ENCODE data around the gene DRD3. TPM values are rescaled to one million over a fixed set of nuclear protein-coding genes. Genes with fewer than 3 reads are reported as not detected.

DRD3 gene
- total RNA-seq, 1 experiment from 2014 or later: not detected

DNA sequence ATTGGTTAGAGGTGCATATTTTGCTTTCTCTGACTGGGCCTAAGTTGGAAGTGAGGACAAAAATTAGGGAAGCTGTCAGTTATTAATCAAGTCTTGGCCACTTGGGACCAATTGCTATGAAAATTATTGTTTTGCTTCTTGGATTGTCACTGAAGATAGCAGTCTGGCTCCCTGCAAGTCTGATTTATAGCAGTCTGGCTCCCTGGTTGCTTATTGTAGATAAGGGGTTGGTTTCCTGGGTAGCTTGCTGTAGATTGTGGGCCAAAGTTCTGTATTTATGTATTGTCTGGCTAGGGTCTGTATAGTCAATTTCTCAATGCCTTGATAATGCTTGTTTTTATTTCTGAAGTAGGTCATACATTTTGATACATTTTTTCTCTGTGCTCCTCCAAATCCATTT lies 13.3 kb upstream of the DRD3 start:
- DNase-seq (ENCODE audit: extremely low read depth, low read depth): no peak

DNA sequence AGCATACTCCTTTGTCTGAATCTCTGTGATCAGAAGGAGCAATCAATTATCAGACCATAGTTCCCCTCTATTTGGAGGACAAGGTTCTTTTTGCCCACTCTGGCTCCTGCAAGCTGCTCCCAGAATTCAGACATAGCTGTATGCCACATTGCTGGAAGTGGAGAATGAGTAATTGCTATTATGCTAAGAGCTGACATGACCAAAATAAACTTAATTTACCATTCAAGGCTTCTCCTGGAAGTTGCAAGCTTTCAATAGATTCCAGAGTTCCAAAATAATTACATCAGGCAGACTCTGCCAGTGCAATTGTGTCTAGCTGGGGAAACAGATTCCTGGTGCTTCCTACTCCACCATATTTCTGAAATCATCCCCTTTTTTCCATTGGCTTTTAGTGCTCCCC lies 7.6 kb upstream of the DRD3 start:
- DNase-seq (ENCODE audit: extremely low read depth, low read depth): no peak

DNA sequence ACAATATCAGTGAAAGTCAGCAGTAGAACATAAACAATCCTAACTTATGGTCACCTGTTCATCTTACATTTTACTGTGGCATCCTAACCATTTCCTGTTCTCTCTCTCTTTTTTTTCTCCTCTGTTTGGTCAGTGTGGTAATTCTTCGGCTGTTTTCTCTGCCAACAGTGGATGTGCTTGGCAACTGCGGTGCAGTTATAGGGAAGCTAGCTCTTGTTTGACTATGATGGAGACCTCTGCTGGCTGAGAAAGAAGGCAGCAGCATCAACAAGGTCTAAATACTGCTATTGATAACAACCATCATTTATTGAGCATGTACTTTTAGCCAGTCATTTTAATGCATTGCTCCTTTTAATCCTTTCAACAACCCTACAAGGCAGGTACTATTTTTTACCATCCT lies 723 bp upstream of the DRD3 start:
- no peak for DNase-seq (ENCODE audit: extremely low read depth, low read depth)

DNA sequence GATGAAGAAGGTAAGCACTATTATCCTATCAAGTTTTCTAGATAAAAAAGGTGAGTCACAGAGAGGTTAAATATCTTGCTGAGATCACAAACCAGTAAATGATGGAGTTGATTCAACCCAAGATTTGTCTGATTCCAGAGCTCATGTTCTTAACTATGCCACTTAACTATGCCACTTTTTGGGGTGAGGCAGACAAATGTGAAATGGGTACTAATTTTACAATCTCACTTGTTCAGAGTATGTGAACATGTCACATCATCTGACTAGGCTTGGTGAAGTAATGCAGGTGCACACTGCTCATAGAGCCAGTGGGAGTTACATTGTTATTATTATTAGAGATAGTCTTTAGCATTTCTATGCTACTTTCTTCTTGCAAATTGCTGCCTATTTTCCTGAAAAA lies 2.0 kb downstream of the DRD3 start:
- no peak for DNase-seq (ENCODE audit: extremely low read depth, low read depth)

DNA sequence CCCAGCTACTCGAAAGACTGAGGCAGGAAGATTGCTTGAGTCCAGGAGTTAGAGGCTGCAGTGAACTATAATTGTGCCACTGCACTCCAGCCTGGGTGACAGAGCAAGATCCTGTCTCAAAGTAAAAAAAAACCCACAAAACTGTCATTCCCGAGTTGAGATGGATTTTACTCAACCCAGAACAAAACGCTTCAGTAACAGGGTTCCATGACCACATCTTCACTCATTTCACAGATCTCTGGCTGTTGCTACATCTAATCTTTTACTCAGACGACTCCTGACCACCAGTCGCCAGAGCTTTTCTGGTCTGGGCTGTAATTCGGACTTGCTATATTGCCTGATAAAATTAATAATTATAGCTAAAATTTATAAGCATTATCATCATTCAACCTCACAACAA lies 2.4 kb downstream of the DRD3 start:
- no peak for DNase-seq (ENCODE audit: extremely low read depth, low read depth)

DNA sequence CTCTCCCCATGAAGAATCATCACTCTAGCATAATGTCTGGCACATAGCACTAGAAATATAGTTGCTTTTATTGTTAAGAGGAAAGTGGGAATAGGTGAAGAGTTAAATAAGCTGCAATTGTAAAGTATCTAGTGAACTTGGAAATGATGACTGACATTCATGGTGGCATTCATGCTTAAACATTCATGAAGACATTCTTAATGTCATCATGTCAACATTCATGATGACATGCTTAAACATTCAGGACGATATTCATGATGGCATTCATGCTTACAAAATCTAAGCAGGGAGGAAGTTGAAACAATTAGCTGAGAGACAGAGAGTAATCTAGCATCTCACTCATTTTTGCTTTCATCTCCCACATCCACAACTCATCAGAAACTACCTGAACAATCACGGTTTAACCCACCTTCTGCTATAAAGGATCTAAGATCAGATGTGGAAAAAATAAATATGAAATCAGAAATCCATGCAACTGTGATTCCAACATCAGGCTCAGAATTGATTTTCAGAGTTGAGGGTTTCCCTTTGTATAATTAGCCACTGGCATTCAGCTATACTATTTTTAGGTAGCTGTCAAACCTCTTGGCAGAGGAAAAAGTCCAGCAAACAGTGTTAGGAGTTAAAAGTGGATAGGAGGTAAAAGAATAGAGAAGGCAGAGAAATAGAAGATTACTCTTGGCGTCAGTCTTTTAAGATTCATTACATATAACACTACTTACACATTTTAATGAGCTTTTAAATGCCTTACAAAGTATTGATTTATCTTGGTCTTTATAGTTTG lies 3.5 kb downstream of the DRD3 start:
- DNase-seq (ENCODE audit: extremely low read depth, low read depth): no peak

DNA sequence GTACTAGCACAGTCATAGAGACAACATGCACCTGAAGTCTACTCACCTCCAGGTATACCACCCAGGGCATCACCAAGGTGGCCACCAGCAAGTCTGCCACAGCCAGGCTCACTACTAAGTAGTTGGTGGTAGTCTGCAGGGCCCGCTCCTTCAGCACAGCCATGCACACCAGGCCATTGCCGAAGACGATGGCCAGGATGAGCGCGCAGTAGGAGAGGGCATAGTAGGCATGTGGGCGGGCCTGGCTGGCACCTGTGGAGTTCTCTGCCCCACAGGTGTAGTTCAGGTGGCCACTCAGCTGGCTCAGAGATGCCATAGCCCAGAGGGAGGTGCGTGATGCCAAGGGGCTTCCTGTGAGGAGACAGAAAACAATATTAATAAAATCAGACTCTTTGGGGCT lies 7.2 kb downstream of the DRD3 start:
- no peak for DNase-seq (ENCODE audit: extremely low read depth, low read depth)

DNA sequence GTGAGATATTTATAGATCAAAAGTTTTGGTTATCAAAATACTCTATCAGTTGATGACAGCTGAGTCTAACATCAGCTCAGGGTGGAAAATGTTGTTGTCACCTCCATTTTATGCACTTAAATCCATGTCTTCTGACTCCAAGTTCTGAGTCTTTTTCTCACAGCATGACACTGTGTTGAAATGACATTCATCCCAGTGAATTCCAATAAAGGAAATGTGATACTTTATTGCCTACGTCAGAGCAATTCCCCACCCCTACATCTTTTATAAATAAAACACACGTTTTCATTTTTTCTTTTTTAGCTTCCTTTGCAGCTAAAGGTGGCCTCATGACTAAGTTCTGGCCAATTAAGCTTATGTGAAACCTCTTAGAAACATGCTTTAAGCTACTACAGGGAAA lies 10.7 kb downstream of the DRD3 start:
- no peak for DNase-seq (ENCODE audit: extremely low read depth, low read depth)

DNA sequence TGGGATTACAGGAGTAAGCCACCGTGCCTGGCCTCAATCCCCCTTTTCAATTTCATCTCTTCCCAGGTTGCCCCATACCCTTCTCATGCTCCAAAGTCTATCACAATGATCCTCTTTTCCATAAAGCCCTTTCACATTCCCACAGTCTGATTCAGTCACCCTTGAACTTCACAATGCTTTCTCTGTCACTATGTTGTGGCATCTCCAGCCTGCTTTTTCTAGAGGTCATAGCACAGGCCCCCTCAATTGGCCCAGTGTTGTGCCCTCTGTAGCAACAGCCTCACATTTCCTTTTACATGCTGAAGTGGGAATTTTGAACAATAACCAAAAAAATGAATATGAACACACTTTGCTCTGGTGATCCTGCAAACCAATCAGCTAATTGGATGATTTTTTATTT lies 21.5 kb downstream of the DRD3 start:
- DNase-seq (ENCODE audit: extremely low read depth, low read depth): no peak

DNA sequence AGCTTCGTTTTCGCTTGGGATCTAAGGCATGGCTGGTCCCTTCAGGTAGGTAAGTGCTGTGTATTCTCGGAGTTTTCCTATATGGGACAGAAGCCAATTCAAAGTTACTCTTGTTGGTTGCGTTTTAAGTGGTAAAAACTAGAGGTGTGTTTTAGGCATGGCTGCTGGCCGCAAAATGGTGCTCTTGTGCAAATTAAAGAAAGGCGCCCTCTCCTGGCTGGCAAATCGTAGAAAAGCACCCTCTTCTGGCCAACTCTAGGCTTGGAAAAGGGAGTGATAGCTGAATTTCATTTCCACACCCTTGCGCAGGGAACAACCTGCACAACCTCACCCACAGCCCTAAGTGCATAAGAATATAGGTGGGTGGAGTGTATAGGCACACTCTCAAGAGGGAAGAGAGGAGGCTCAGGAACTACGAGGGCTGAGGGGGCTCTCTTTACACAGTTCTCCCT lies 23.5 kb downstream of the DRD3 start:
- DNase-seq (ENCODE audit: extremely low read depth, low read depth): no peak

DNA sequence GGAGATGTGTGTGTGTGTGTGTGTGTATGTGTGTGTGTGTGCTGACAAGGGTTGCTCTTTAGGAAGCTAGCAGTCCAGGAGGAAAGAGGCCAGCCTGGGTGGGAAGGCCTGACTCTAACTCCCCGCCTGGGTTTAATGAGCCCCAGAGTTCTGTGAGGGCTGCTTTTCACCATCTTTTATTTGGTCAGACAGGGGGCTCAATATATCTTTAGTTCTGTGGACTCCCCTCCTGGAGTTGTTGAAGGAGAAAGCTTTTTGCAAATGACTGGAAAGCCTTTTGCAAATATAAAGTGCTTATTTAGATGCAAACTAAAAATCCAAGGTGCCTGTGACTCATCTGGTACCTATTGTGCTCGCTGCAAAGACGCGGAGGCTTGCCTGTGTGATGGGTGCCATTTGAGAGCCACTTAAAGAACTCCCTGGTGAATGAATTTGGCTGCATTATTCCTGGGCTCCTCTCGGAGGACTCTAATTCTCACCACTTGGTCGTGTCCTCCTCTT lies 24.5 kb downstream of the DRD3 start:
- no peak for DNase-seq (ENCODE audit: extremely low read depth, low read depth)

DNA sequence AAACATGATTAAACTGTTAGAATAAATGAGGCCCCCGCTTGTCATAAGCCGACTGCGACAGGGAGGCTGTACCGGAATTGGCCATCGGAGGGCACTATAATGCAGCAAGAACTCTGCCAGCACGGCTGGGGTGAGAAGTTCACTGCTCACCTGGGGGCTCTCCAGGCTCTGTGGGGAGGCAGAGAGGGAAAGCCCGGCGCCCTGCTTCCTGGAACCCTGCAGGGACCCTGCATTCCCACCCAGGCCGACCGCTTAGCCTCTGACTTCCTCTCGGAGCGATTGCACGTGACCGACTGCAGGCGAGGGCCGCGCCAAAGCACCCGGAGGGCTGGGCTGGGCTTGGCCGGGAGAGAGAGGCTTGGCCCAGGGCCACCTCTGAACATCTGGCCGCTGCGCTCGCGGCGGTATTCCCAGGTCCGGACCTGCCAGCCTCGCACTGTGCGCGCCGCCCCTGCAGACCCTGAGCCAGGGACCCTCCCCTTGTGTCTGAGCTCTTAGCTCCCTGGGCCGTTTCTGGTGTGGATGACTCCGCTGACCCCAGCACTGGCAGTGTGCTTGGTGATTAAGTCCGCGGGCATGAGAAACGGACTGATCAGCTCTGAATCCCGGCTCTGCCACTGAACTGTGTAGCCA lies 26.2 kb downstream of the DRD3 start:
- DNase-seq (ENCODE audit: extremely low read depth, low read depth): peak; percentile 32

DNA sequence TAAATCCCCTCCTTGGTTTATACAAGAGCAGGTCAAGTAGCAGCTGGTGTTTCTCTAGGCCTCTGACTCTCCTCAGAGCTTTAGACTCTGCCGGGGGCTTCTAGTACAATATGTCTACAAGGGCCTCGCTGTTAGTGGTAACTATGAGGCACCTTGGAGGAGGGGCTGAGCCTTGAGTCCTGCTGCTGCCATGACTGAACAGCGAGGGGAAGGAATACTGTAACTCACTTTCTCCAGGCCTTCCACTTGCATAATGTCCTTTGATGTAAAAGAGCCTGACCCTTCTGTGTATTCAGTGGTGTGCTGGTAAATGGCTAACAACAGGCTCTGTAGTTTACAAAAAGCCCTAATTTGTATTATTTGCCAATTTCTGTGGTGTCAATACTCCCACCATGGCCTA lies 27.8 kb downstream of the DRD3 start:
- DNase-seq (ENCODE audit: extremely low read depth, low read depth): no peak

DNA sequence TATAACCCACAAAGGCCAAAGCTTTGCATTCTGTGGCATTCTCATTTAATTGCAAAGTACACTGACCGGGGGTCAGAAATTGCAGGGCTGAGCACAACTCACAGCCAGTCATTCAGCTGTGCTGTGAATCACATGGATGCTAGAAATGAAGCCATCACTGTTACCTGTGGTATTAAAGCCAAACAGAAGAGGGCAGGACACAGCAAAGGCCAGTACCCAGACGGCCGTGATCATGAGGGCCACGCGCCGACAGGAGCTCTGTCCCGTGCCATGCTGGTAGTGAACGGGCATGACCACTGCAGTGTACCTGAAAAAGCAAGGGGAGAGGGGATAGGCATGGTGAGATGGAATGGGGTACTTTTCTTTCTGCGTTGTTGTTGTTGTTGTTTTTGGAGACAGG lies 31.6 kb downstream of the DRD3 start:
- DNase-seq (ENCODE audit: extremely low read depth, low read depth): no peak

DNA sequence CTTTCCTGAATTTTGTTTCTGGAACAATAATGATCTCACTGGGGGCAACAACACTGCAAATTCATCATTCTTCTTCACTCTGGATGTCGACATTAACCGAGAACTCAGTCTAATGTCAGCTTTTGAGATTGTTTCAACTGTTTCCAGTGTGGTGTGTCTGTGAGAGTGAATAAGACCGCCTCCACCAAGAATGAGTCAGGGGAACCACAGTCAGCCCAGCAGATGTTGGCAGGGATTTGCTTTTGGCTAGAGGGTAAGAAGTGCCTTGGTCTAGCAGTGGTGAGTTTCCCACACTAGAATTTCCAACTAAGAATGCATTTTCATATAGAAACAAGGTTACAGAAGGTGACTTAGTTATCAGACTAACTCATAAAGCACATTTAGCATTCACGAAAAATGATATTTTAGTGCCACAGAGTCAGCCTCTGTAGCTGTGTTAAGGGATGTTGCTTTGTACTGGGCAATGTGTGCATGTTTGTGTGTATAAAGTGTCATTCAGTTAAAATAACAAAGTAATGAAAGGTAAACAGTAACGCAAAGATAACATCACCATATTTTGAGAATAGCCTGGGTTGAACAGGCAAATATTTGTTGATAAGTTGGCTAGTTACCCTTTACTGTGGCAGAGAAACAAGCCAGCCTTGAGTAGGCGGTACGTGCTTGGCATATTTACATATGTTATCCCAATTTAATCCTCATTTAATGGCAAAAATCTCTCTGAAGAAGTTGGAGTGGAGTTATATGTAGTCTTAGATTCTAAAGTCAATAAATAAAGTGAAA lies 33.8 kb downstream of the DRD3 start:
- no peak for DNase-seq (ENCODE audit: extremely low read depth, low read depth)

DNA sequence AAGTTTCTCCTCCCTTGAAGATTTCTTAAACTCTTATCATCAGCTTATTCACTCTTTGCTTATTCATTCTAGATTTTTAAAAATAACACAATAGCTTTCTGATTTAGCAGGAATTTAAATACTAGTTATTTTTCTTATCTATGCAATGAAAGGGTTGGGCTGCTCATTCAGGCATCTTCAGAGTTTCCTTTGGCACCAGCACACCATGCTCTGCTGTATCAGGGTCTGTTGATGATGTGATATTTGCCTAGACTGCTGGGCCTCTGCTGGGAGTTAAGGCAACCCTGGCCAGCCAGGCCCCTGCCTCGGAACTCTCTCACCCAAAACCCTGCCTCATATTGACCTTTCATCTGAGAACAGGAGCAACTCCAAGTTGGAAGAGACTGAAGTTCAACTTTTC lies 35.0 kb downstream of the DRD3 start:
- no peak for DNase-seq (ENCODE audit: extremely low read depth, low read depth)

DNA sequence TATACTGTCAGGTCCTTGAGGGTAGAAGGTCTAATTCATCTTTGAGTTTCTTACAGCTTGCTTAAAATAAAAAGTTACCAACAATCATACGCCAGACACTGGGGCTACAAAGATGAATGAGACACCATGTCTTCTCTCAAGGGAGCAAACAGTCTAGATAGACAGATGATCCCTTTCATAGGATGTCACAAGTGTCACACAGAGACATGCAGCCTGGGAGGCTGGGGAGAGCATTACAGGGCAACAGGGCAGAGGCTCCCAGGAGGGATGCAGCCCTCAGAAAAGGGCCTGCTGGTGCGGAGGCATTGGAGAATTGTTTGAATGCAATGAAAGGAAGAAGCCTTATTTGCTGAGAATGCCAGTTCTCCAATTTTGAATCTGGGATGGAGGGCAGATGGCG lies 39.0 kb downstream of the DRD3 start:
- no peak for DNase-seq (ENCODE audit: extremely low read depth, low read depth)

DNA sequence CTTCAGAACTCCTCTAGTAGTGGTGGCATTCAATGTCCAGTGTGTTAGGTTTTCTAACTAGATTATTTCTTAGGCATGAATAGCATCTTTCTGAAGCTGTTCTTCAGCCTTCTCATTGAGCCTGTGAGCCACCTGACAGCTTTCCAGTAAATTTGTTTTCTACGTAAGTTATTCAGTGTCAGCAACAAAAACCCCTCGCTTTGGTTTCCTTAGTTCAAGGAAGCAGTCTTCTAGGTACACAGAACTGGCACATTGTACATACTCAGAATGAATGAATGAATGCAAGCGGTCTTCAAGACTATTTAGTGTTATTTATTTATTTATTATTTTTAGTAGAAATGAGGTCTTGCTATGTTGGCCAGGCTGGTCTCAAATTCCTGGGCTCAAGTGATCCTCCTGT lies 44.9 kb downstream of the DRD3 start:
- DNase-seq (ENCODE audit: extremely low read depth, low read depth): no peak

DNA sequence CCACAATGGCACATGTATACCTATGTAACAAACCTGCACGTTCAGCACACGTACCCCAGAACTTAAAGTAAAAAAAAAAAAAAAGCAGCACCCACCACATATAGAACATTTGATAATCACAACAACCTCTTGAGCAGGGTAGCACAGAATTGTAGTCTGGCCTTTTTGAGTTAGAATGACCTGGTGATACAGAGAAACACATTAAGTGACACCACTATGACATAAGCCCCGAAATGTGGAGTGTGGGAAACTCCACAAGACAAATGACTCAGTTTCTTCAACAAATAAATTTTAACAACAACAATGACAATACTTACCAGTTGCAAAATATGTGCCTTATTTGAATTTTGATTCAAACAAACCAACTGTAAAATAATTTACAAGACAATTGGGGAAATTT lies 46.4 kb downstream of the DRD3 start:
- DNase-seq (ENCODE audit: extremely low read depth, low read depth): no peak

DNA sequence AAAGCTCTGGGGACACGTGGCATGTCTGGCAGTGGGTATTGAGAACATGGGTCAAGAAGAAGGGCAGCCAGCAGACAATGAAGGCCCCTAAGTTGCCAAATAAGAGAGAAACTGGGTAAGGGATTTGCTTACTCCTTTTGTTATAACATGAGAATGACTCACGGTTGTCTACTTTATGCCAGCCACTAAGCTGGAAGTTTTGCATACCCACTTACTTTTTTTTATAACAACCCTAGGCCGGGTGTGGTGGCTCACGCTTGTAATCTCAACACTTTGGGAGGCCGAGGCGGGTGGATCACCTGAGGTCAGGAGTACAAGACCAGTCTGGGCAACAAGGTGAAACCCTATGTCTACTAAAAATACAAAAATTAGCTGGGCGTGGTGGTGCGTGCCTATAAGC lies 50.0 kb downstream of the DRD3 start:
- DNase-seq (ENCODE audit: extremely low read depth, low read depth): no peak

DNA sequence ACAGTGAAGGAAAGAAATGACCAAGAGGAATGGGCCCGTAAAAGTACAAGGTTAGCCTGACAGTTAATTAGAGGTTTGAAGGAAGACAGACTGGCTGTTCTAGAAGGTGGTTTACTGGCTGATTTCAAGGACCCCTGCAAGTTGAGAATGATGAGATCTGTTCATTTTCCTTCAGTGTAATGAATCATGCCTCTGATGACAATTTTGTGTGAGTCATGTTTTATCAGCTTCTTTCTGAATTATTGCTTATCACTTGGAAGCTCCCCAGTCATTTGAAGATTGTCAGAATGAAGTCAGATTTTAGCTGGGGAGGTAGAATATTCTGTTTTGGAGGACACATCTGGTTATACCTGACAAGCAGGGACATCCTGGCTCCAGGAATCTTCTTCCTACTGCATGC lies 50.6 kb downstream of the DRD3 start:
- no peak for DNase-seq (ENCODE audit: extremely low read depth, low read depth)

DNA sequence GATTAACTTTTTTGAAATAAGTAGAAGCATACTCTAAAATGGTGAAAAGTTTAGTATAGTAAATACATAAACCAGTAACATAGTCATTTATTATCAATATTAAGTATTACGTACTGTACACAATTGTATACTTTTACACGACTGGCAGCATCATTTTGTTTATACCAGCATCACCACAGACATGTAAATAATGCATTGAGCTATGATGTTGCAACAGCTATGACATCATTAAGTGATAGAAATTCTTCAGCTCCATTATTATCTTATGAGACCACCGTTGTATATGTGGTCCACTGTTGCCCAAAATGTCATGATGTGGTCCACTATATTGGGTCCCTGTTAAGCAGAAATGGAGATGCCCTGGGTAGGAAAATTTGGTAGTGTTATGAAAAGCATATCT lies 51.3 kb downstream of the DRD3 start:
- no peak for DNase-seq (ENCODE audit: extremely low read depth, low read depth)
